Smooth muscle cell (in vitro differentiated cells): ENCODE results near the gene MSI2. TPM values are rescaled to one million over a fixed set of nuclear protein-coding genes. Genes with fewer than 3 reads are reported as not detected.

Experiments
- DNase-seq: peaks from one replicate; lab custom pipeline; 2025; ENCODE audit not compliant: unreplicated experiment; lab: John Stamatoyannopoulos, UW
- H2AFZ ChIP-seq: fragments of 200-600 bp; sonication (generic); 2 replicates; pipeline ENCODE4 v1.6.0; 2016; ENCODE audit warnings: antibody characterized with exemption, low read depth, mild to moderate bottlenecking
- H3F3A ChIP-seq: fragments of 200-600 bp; sonication (generic); 2 replicates; pipeline ENCODE4 v1.6.0; 2017; ENCODE audit warnings: antibody characterized with exemption, low read depth
- H3K27ac ChIP-seq: fragments of 200-600 bp; sonication (generic); 2 replicates; pipeline ENCODE4 v1.5.1; 2016; ENCODE audit warnings: low read depth, mild to moderate bottlenecking
- H3K27me3 ChIP-seq: fragments of 200-600 bp; sonication (generic); 2 replicates; pipeline ENCODE4 v1.6.1; 2016; ENCODE audit warnings: low read depth, mild to moderate bottlenecking
- H3K36me3 ChIP-seq: fragments of 200-600 bp; sonication (generic); 2 replicates; pipeline ENCODE4 v1.5.1; 2016; ENCODE audit warnings: low read depth
- H3K4me1 ChIP-seq: fragments of 200-600 bp; sonication (generic); 2 replicates; pipeline ENCODE4 v1.5.1; 2016; ENCODE audit warnings: low read depth
- H3K4me2 ChIP-seq: fragments of 200-600 bp; sonication (generic); 2 replicates; pipeline ENCODE4 v1.6.0; 2016; ENCODE audit warnings: mild to moderate bottlenecking
- H3K4me3 ChIP-seq: fragments of 200-600 bp; sonication (generic); 2 replicates; pipeline ENCODE4 v1.5.1; 2016; ENCODE audit warnings: mild to moderate bottlenecking
- H3K79me2 ChIP-seq: fragments of 200-600 bp; sonication (generic); 2 replicates; pipeline ENCODE4 v1.6.0; 2016; ENCODE audit warnings: low read depth, mild to moderate bottlenecking
- H3K9ac ChIP-seq: fragments of 200-600 bp; sonication (generic); 2 replicates; pipeline ENCODE4 v1.6.0; 2016; ENCODE audit warnings: low read depth
- H3K9me3 ChIP-seq: fragments of 200-600 bp; sonication (generic); replicated peaks from 2 replicates; pipeline ENCODE4 v1.5.1; 2016; ENCODE audit warnings: low read depth
- H4K20me1 ChIP-seq: fragments of 200-600 bp; sonication (generic); 2 replicates; pipeline ENCODE4 v1.6.0; 2016; ENCODE audit warnings: low read depth
- CTCF ChIP-seq: fragments of 200-600 bp; sonication (generic); IDR thresholded peaks from 2 replicates; pipeline ENCODE4 v1.5.1; 2017; ENCODE audit warnings: borderline replicate concordance, mild to moderate bottlenecking, antibody characterized with exemption; ENCODE audit not compliant: insufficient read depth, poor library complexity, severe bottlenecking
- WGBS: methylation state at CpG from one replicate; pipeline ENCODE4 v1.1.7; 2016; ENCODE audit warnings: low lambda C conversion rate; 5-methylcytosine and 5-hydroxymethylcytosine counted together
- polyA plus RNA-seq: library from polyadenylated mRNA; unstranded; fragments of >200 nt; fragmentation: Nextera tagmentation; extraction: Ambion mirVana; gene quantifications from 2 replicates; pipeline ENCODE4 v1.2.1, GENCODE V29; 2016
- total RNA-seq: library from RNA; depleted of rRNA; stranded (reverse); fragments of >200 nt; gene quantifications from 2 replicates; pipeline ENCODE4 v1.2.3, GENCODE V29; 2014

MSI2 gene
- total and polyA plus RNA-seq, 2 experiments from 2014 or later: 5.7 to 36.5 TPM

GRCh38 chr17:57562184-57562698 lies 305.9 kb downstream of the MSI2 start:
- Histone ChIP-seq H3K4me3 (no peak overlapping the region), H3K27me3 (no peaks in the 10 kb centered on the region), H3K36me3 (no peaks in the 10 kb centered on the region), H3K9ac (no peak overlapping the region), H3K9me3 (no peaks in the 10 kb centered on the region), H3K4me2 (no peak overlapping the region), H4K20me1 (no peaks in the 10 kb centered on the region), H3K27ac (no peak overlapping the region), H2AFZ (no peak overlapping the region), H3K79me2 (no peaks in the 10 kb centered on the region), H3K4me1 (peaks cover 9% of the 10 kb centered on the region), H3F3A (no peaks in the 10 kb centered on the region)
- whole genome bisulfite sequencing: 94% methylated on average over 7 of the region's 7 CpGs
- DNase-seq: no peak
- no peak for TF ChIP-seq CTCF

- H3F3A ChIP-seq: no peaks in the 10 kb centered on the region
- H3K4me2 ChIP-seq: no peak overlapping the region
- no peaks in the 10 kb centered on the region for H3K27me3 ChIP-seq
- 97% methylated on average over 8 of the region's 8 CpGs for WGBS
- H3K9ac ChIP-seq: no peak overlapping the region
- H3K4me1 ChIP-seq: no peaks in the 10 kb centered on the region
- no peak overlapping the region for H3K27ac ChIP-seq
- H3K9me3 ChIP-seq: no peaks in the 10 kb centered on the region
- no peaks in the 10 kb centered on the region for H4K20me1 ChIP-seq
- TF ChIP-seq CTCF: no peak
- no peak overlapping the region for H3K4me3 ChIP-seq
- no peak for DNase-seq
- H2AFZ ChIP-seq: no peak overlapping the region
- no peaks in the 10 kb centered on the region for H3K36me3 ChIP-seq
- no peaks in the 10 kb centered on the region for H3K79me2 ChIP-seq
These were observed 307.6 kb downstream of the MSI2 start for GRCh38 chr17:57563958-57564357.

GRCh38 chr17:57565176-57565575 lies 308.9 kb downstream of the MSI2 start:
- Histone ChIP-seq H3K27ac (no peak overlapping the region), H3K27me3 (no peaks in the 10 kb centered on the region), H2AFZ (no peak overlapping the region), H3K4me3 (no peak overlapping the region), H3K79me2 (no peaks in the 10 kb centered on the region), H3K36me3 (no peaks in the 10 kb centered on the region), H3F3A (no peaks in the 10 kb centered on the region), H4K20me1 (no peaks in the 10 kb centered on the region), H3K9ac (no peak overlapping the region), H3K4me1 (no peaks in the 10 kb centered on the region), H3K4me2 (no peak overlapping the region), H3K9me3 (no peaks in the 10 kb centered on the region)
- DNase-seq: no peak
- TF ChIP-seq CTCF: no peak
- 80% methylated on average over 6 of the region's 6 CpGs for WGBS

GRCh38 chr17:57566721-57567120 lies 310.4 kb downstream of the MSI2 start:
- DNase-seq: no peak
- Histone ChIP-seq H2AFZ (no peak overlapping the region), H3K79me2 (no peaks in the 10 kb centered on the region), H3K27ac (no peak overlapping the region), H4K20me1 (no peaks in the 10 kb centered on the region), H3F3A (no peaks in the 10 kb centered on the region), H3K4me3 (no peak overlapping the region), H3K4me1 (no peaks in the 10 kb centered on the region), H3K9me3 (no peaks in the 10 kb centered on the region), H3K9ac (no peak overlapping the region), H3K27me3 (no peaks in the 10 kb centered on the region), H3K4me2 (no peak overlapping the region), H3K36me3 (no peaks in the 10 kb centered on the region)
- 99% methylated on average over 9 of the region's 9 CpGs for WGBS
- TF ChIP-seq CTCF: no peak
